ENCODE data around the gene RPL7L1.

GRCh38 chr6:42870145-42870936 lies 9.1 kb upstream of the RPL7L1 start:
- TF ChIP-seq CTCF (IDR thresholded peaks at IDR 0.05) (no peak), POLR2A (IDR thresholded peaks at IDR 0.05) (no peak), EP300 (IDR thresholded peaks at IDR 0.05) (no peak)
